Osteocyte (in vitro differentiated cells): ENCODE data around the gene ZNF775. TPM values are rescaled to one million over a fixed set of nuclear protein-coding genes. Genes with fewer than 3 reads are reported as not detected.

ENCODE experiments used
- DNase-seq: peaks from one replicate; pipeline ENCODE4 v3.0.0; 2021; ENCODE audit warnings: mixed read lengths; ENCODE audit not compliant: unreplicated experiment; ENCODE audit errors: extremely low spot score
- H3K27ac Mint-ChIP-seq: one replicate; pipeline ENCODE4 v1.8.0; 2021; ENCODE audit warnings: mild to moderate bottlenecking, mixed read lengths; ENCODE audit not compliant: unreplicated experiment
- H3K27me3 Mint-ChIP-seq: one replicate; pipeline ENCODE4 v1.8.0; 2021; ENCODE audit warnings: mixed read lengths; ENCODE audit not compliant: unreplicated experiment
- H3K36me3 Mint-ChIP-seq: one replicate; pipeline ENCODE4 v1.8.0; 2021; ENCODE audit warnings: mixed read lengths; ENCODE audit not compliant: unreplicated experiment
- H3K4me1 Mint-ChIP-seq: one replicate; pipeline ENCODE4 v1.8.0; 2021; ENCODE audit warnings: mixed read lengths; ENCODE audit not compliant: unreplicated experiment
- H3K4me3 Mint-ChIP-seq: one replicate; pipeline ENCODE4 v1.8.0; 2021; ENCODE audit warnings: mild to moderate bottlenecking, moderate library complexity, mixed read lengths; ENCODE audit not compliant: unreplicated experiment
- H3K9me3 Mint-ChIP-seq: one replicate; pipeline ENCODE4 v1.8.0; 2021; ENCODE audit warnings: mixed read lengths; ENCODE audit not compliant: unreplicated experiment
- CTCF ChIP-seq: fragments of 200-600 bp; sonication (generic); IDR thresholded peaks from 2 replicates; pipeline ENCODE4 v1.5.0; 2021; ENCODE audit warnings: antibody characterized with exemption, mild to moderate bottlenecking, moderate library complexity
- total RNA-seq: library from RNA; stranded (reverse); gene quantifications from 2 replicates; pipeline ENCODE4 v1.2.1, GENCODE V29; 2021

The ZNF775 gene
- total RNA-seq, 1 donor from 2014 or later, result 5.9 TPM

GRCh38 chr7:150396426-150396825, 17.3 kb downstream of the ZNF775 start:
- no peak for DNase-seq
- no peak overlapping the region for H3K4me3 Mint-ChIP-seq
- H3K4me1 Mint-ChIP-seq, result peaks cover 16% of the 10 kb centered on the region
- no peaks in the 10 kb centered on the region for H3K27me3 Mint-ChIP-seq
- H3K9me3 Mint-ChIP-seq, result no peaks in the 10 kb centered on the region
- H3K36me3 Mint-ChIP-seq, result no peaks in the 10 kb centered on the region
- H3K27ac Mint-ChIP-seq, result no peak overlapping the region
- no peak for TF ChIP-seq CTCF

DNA sequence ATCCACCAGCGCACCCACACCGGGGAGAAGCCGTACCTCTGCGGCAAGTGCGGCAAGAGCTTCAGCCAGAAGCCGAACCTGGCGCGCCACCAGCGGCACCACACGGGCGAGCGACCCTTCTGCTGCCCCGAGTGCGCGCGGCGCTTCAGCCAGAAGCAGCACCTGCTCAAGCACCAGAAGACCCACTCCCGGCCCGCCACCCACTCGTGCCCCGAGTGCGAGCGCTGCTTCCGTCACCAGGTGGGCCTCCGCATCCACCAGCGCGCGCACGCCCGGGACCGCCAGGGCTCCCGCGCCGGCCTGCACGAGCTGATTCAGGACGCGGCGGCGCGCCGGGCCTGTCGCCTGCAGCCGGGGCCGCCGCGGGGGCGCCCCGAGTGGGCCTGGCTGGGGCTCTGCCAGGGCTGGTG, 17.7 kb downstream of the ZNF775 start:
- H3K27ac Mint-ChIP-seq, result no peak overlapping the region
- no peak overlapping the region for H3K4me3 Mint-ChIP-seq
- no peak for DNase-seq
- no peaks in the 10 kb centered on the region for H3K9me3 Mint-ChIP-seq
- peaks cover 13% of the 10 kb centered on the region for H3K4me1 Mint-ChIP-seq
- H3K27me3 Mint-ChIP-seq, result no peaks in the 10 kb centered on the region
- H3K36me3 Mint-ChIP-seq, result no peaks in the 10 kb centered on the region
- no peak for TF ChIP-seq CTCF

DNA sequence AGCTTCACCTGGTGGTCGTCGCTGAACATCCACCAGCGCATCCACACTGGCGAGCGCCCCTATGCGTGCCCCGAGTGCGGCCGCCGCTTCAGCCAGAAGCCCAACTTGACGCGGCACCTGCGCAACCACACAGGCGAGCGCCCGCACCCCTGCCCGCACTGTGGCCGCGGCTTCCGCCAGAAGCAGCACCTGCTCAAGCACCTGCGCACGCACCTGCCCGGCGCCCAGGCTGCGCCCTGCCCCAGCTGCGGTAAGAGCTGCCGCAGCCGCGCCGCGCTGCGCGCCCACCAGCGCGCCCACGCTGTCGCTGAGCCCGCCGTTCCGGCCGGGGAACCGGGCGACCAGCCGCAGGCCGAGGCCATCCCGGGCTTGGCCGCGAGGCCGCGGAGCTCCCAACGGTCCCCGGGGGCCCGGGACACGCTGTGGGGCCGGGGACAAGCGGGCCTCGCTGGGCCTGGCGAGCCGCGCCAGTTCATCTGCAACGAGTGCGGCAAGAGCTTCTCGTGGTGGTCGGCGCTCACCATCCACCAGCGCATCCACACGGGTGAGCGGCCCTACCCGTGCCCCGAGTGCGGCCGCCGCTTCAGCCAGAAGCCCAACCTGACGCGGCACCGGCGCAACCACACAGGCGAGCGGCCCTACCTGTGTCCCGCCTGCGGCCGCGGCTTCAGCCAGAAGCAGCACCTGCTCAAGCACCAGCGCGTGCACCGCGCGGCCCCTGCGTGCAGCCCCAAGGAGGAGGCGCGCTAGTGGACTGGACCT, 18.4 kb downstream of the ZNF775 start:
- no peaks in the 10 kb centered on the region for H3K36me3 Mint-ChIP-seq
- peaks cover 11% of the 10 kb centered on the region for H3K4me1 Mint-ChIP-seq
- no peak for TF ChIP-seq CTCF
- H3K27me3 Mint-ChIP-seq, result no peaks in the 10 kb centered on the region
- no peak overlapping the region for H3K27ac Mint-ChIP-seq
- H3K9me3 Mint-ChIP-seq, result no peaks in the 10 kb centered on the region
- H3K4me3 Mint-ChIP-seq, result no peak overlapping the region
- no peak for DNase-seq

- no peak for TF ChIP-seq CTCF
- H3K4me3 Mint-ChIP-seq, result no peak overlapping the region
- peaks cover 11% of the 10 kb centered on the region for H3K4me1 Mint-ChIP-seq
- no peaks in the 10 kb centered on the region for H3K36me3 Mint-ChIP-seq
- no peak overlapping the region for H3K27ac Mint-ChIP-seq
- H3K9me3 Mint-ChIP-seq, result no peaks in the 10 kb centered on the region
- DNase-seq, result no peak
- H3K27me3 Mint-ChIP-seq, result no peaks in the 10 kb centered on the region
These were observed 19.2 kb downstream of the ZNF775 start for GRCh38 chr7:150398108-150398964.

DNA sequence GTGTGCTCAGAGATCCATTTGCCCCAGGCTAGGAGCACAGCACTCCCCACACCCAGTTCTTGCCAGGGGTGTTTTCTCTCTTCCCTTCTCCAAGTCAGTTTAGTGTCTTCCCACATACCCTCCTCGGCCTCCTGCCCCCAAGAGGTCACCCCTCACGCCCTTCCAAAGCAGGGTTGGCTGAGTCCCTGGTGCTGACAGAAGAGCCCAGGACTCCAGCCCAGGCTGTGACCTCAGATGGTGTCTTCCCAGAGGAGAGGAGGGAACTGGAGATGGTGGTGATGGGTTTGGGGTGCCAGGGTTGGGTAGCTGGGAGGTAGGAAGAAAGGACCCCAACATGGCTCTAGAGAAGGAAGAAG, 19.8 kb downstream of the ZNF775 start:
- Mint-ChIP-seq H3K4me3 (no peak overlapping the region), H3K36me3 (no peaks in the 10 kb centered on the region), H3K4me1 (peaks cover 17% of the 10 kb centered on the region), H3K9me3 (no peaks in the 10 kb centered on the region), H3K27ac (no peak overlapping the region), H3K27me3 (no peaks in the 10 kb centered on the region)
- no peak for TF ChIP-seq CTCF
- no peak for DNase-seq
